Nephron (organoid): Measurements from ENCODE around the gene PCGF3.

Experiments used
- H3K27ac Mint-ChIP-seq, 3 experiments: 2 replicates each; pipeline ENCODE4 v1.8.0; 2020; ENCODE audit warnings: mixed read lengths in 3 of 3, mild to moderate bottlenecking in 2 of 3, moderate library complexity in 1 of 3
- H3K27me3 Mint-ChIP-seq: 2 replicates; pipeline ENCODE4 v1.8.0; 2021; ENCODE audit warnings: low read depth, mild to moderate bottlenecking, moderate library complexity, mixed read lengths
- H3K36me3 Mint-ChIP-seq: 2 replicates; pipeline ENCODE4 v1.8.0; 2020; ENCODE audit warnings: low read depth, mixed read lengths
- H3K4me1 Mint-ChIP-seq: 2 replicates; pipeline ENCODE4 v1.8.0; 2020; ENCODE audit warnings: mixed read lengths
- H3K4me3 Mint-ChIP-seq, 3 experiments: 2 replicates each; pipeline ENCODE4 v1.8.0; 2020; ENCODE audit warnings: mild to moderate bottlenecking in 3 of 3, mixed read lengths in 3 of 3, moderate library complexity in 2 of 3
- H3K9me3 Mint-ChIP-seq: 2 replicates; pipeline ENCODE4 v1.8.0; 2020; ENCODE audit warnings: mixed read lengths
- CTCF ChIP-seq, 3 experiments: fragments of 200-600 bp; sonication (generic); IDR thresholded peaks; one replicate each; pipeline ENCODE4 v1.5.0; 2021; ENCODE audit warnings: antibody characterized with exemption in 3 of 3; ENCODE audit not compliant: unreplicated experiment in 3 of 3

Gene PCGF3

GRCh38 chr4:742742-743311 lies 37.2 kb downstream of the PCGF3 start:
- Mint-ChIP-seq H3K4me1 (peaks cover 2% of the 10 kb centered on the region), H3K27me3 (no peaks in the 10 kb centered on the region), H3K9me3 (no peaks in the 10 kb centered on the region), H3K27ac (no peak overlapping the region), H3K4me3 (no peak overlapping the region), H3K36me3 (peaks cover 38% of the 10 kb centered on the region)
- TF ChIP-seq CTCF (IDR thresholded peaks at IDR 0.05; ENCODE audit: unreplicated experiment in 3 of 3) = peak; percentile 70 to 77 (median 71)

- TF ChIP-seq CTCF (IDR thresholded peaks at IDR 0.05; ENCODE audit: unreplicated experiment in 3 of 3) = no peak
- H3K4me1 Mint-ChIP-seq = peaks cover 4% of the 10 kb centered on the region
- H3K36me3 Mint-ChIP-seq = peaks cover 41% of the 10 kb centered on the region
- H3K4me3 Mint-ChIP-seq = no peak overlapping the region
- peak overlapping the region in 1 of 3 experiments; percentile 69 for H3K27ac Mint-ChIP-seq
- no peaks in the 10 kb centered on the region for H3K9me3 Mint-ChIP-seq
- no peaks in the 10 kb centered on the region for H3K27me3 Mint-ChIP-seq
These were observed 38.0 kb downstream of the PCGF3 start for GRCh38 chr4:743463-744211.

- Mint-ChIP-seq H3K4me1 (peaks cover 4% of the 10 kb centered on the region), H3K36me3 (peaks cover 42% of the 10 kb centered on the region), H3K9me3 (no peaks in the 10 kb centered on the region), H3K27me3 (no peaks in the 10 kb centered on the region), H3K4me3 (no peak overlapping the region), H3K27ac (peak overlapping the region in 2 of 3 experiments; percentile 53 to 69)
- TF ChIP-seq CTCF (IDR thresholded peaks at IDR 0.05; ENCODE audit: unreplicated experiment in 3 of 3) = no peak
These were observed 38.7 kb downstream of the PCGF3 start for GRCh38 chr4:744212-744841.

GRCh38 chr4:747546-748170 lies 42.0 kb downstream of the PCGF3 start:
- no peaks in the 10 kb centered on the region for H3K27me3 Mint-ChIP-seq
- TF ChIP-seq CTCF (IDR thresholded peaks at IDR 0.05; ENCODE audit: unreplicated experiment in 3 of 3) = no peak
- H3K9me3 Mint-ChIP-seq = no peaks in the 10 kb centered on the region
- peaks cover 60% of the 10 kb centered on the region for H3K36me3 Mint-ChIP-seq
- H3K27ac Mint-ChIP-seq = peak overlapping the region in 1 of 3 experiments; percentile 63
- H3K4me3 Mint-ChIP-seq = no peak overlapping the region
- H3K4me1 Mint-ChIP-seq = peaks cover 29% of the 10 kb centered on the region

- H3K36me3 Mint-ChIP-seq = peaks cover 63% of the 10 kb centered on the region
- TF ChIP-seq CTCF (IDR thresholded peaks at IDR 0.05; ENCODE audit: unreplicated experiment in 3 of 3) = no peak
- H3K4me3 Mint-ChIP-seq = no peak overlapping the region
- no peaks in the 10 kb centered on the region for H3K9me3 Mint-ChIP-seq
- H3K4me1 Mint-ChIP-seq = peaks cover 29% of the 10 kb centered on the region
- H3K27me3 Mint-ChIP-seq = no peaks in the 10 kb centered on the region
- no peak overlapping the region for H3K27ac Mint-ChIP-seq
These were observed 42.8 kb downstream of the PCGF3 start for GRCh38 chr4:748461-748860.
